MCF 10A (cell line): Measurements from ENCODE around the gene SLC2A1. TPM values are rescaled to one million over a fixed set of nuclear protein-coding genes. Genes with fewer than 3 reads are reported as not detected.

Experiments used
- BruUV-seq: library from RNA; stranded (reverse); fragments of 400-500 nt; replicated peaks from 2 replicates; lab custom pipeline; 2021; lab: Mats Ljungman, UMichigan
- CTCF ChIA-PET: fragments of 300-600 bp; sonication (Branson Sonifier 250); formaldehyde crosslinking; extraction: SDS; loops from one replicate; lab custom pipeline; 2021; ENCODE audit warnings: antibody characterized with exemption, inconsistent platforms; lab: Yijun Ruan, JAX
- POLR2A ChIA-PET: fragments of 300-600, 350-650 bp; sonication (Branson Sonifier 250); formaldehyde crosslinking; extraction: SDS; loops from one replicate; lab custom pipeline; 2020; ENCODE audit warnings: antibody characterized with exemption, inconsistent platforms; lab: Yijun Ruan, JAX
- DNase-seq: peaks from one replicate; pipeline ENCODE4 v3.0.0-alpha.2; 2018; ENCODE audit not compliant: unreplicated experiment
- H3K27ac Mint-ChIP-seq: one replicate; pipeline ENCODE4 v1.8.0; 2022; ENCODE audit warnings: mild to moderate bottlenecking, low read depth, mixed read lengths; ENCODE audit not compliant: unreplicated experiment
- H3K27me3 Mint-ChIP-seq: one replicate; pipeline ENCODE4 v1.8.0; 2022; ENCODE audit warnings: mixed read lengths; ENCODE audit not compliant: insufficient read depth, unreplicated experiment
- H3K36me3 Mint-ChIP-seq: one replicate; pipeline ENCODE4 v1.8.0; 2022; ENCODE audit warnings: mild to moderate bottlenecking, moderate library complexity, mixed read lengths; ENCODE audit not compliant: insufficient read depth, unreplicated experiment
- H3K4me1 Mint-ChIP-seq: one replicate; pipeline ENCODE4 v1.8.0; 2022; ENCODE audit warnings: mixed read lengths; ENCODE audit not compliant: insufficient read depth, unreplicated experiment
- H3K4me3 Mint-ChIP-seq: one replicate; pipeline ENCODE4 v1.8.0; 2022; ENCODE audit warnings: mild to moderate bottlenecking, moderate library complexity, mixed read lengths; ENCODE audit not compliant: unreplicated experiment
- H3K9me3 Mint-ChIP-seq: one replicate; pipeline ENCODE4 v1.8.0; 2022; ENCODE audit warnings: mixed read lengths; ENCODE audit not compliant: unreplicated experiment
- CTCF ChIP-seq: fragments of 200-600 bp; IDR thresholded peaks from one replicate; pipeline ENCODE4 v1.8.0; 2022; ENCODE audit warnings: antibody characterized with exemption, mild to moderate bottlenecking; ENCODE audit not compliant: unreplicated experiment
- intact Hi-C: fragments of 100-400 bp; cut with micrococcal nuclease; formaldehyde crosslinking; loops from 2 replicates; pipeline ENCODE4 v1.14.1; 2022
- total RNA-seq: library from RNA; stranded (reverse); gene quantifications from 2 replicates; pipeline ENCODE4 v1.2.3, GENCODE V29; 2022

SLC2A1 gene
- total RNA-seq, 1 experiment from 2014 or later = 87.5 TPM

- DNase-seq = no peak
- H3K9me3 Mint-ChIP-seq = no peaks in the 10 kb centered on the region
- intact Hi-C loops = no loop called here
- BruUV-seq = no TSS peak
- peaks cover 21% of the 10 kb centered on the region for H3K4me1 Mint-ChIP-seq
- H3K36me3 Mint-ChIP-seq = peaks cover 58% of the 10 kb centered on the region
- H3K4me3 Mint-ChIP-seq = no peak overlapping the region
- ChIA-PET POLR2A (interaction anchor here (0.6 to 1.9 kb wide), 6 partner anchors 16 to 93 kb away, joined by 3 to 6 read pairs (median 4); no protein-coding TSS in a partner anchor), CTCF (interaction anchor here (1.2 to 3.3 kb wide), 3 partner anchors 15 to 145 kb away, joined by 5 to 18 read pairs (median 6); no protein-coding TSS in a partner anchor)
- no peak overlapping the region for H3K27ac Mint-ChIP-seq
- no peak for TF ChIP-seq CTCF
- no peaks in the 10 kb centered on the region for H3K27me3 Mint-ChIP-seq
Observed at GRCh38 chr1:42927920-42928505, 30.7 kb downstream of the SLC2A1 start.

- no peak for DNase-seq
- ChIA-PET CTCF (interaction anchor here (1.0 to 3.3 kb wide), 3 partner anchors 9 to 146 kb away, joined by 4 to 18 read pairs (median 5); no protein-coding TSS in a partner anchor), POLR2A (interaction anchor here (0.8 to 1.9 kb wide), 5 partner anchors 16 to 94 kb away, joined by 3 to 6 read pairs (median 3); no protein-coding TSS in a partner anchor)
- Mint-ChIP-seq H3K9me3 (no peaks in the 10 kb centered on the region), H3K36me3 (peaks cover 58% of the 10 kb centered on the region), H3K27ac (no peak overlapping the region), H3K27me3 (no peaks in the 10 kb centered on the region), H3K4me3 (no peak overlapping the region), H3K4me1 (peaks cover 21% of the 10 kb centered on the region)
- TF ChIP-seq CTCF = no peak
- intact Hi-C loops = no loop called here
- no TSS peak for BruUV-seq
Observed at GRCh38 chr1:42927274-42927841, 31.3 kb downstream of the SLC2A1 start.

DNA sequence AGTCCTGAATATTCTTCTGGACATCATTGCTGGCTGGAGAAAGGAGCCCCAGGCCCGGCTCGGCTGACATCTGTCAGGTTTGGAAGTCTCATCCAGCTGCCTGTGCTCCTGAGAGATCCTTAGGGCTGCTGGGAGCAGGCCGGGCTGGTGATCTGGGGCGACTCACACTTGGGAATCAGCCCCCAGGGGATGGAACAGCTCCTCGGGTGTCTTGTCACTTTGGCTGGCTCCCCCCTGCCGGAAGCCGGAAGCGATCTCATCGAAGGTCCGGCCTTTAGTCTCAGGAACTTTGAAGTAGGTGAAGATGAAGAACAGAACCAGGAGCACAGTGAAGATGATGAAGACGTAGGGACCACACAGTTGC, 31.8 kb downstream of the SLC2A1 start:
- ChIA-PET CTCF (interaction anchor here (1.0 to 3.3 kb wide), 2 partner anchors 9 to 146 kb away, joined by 4 to 18 read pairs; no protein-coding TSS in a partner anchor), POLR2A (interaction anchor here (1.0 to 1.9 kb wide), 4 partner anchors 33 to 138 kb away, joined by 3 to 6 read pairs (median 4); no protein-coding TSS in a partner anchor)
- no peak for TF ChIP-seq CTCF
- Mint-ChIP-seq H3K36me3 (peaks cover 58% of the 10 kb centered on the region), H3K4me1 (peaks cover 18% of the 10 kb centered on the region), H3K4me3 (no peak overlapping the region), H3K9me3 (no peaks in the 10 kb centered on the region), H3K27me3 (no peaks in the 10 kb centered on the region), H3K27ac (no peak overlapping the region)
- no peak for DNase-seq
- BruUV-seq = no TSS peak
- intact Hi-C loops = no loop called here

DNA sequence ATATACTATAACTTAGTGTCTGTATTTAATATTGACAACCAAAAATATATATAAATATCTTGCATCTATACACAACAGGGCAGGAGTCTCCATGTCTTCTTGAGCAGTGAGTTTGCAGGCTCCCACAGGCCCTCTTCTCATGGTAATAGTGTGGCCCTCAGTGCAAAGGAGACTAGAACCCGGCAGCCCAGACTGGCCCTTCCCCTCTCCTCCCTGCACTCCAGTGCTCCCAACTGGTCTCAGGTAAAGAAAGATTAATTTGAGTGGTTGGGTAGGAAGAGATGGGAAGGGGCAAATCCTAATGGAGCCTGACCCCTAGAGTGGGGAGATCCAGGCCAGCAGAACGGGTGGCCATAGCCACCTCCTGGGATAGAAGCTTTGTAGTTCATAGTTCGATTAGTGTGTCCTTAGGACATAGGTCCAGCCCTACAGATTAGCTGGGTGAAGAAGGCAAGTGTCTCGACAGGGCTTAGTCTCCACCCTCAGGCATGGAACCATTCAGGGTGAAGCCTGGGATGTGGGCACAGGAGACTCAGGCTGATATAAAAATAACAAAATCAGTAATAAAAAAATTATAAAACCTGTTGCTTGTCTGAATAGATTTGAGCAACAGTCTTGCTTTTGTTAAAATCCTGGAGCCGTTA, 32.3 kb downstream of the SLC2A1 start:
- H3K27ac Mint-ChIP-seq = no peak overlapping the region
- no peak for TF ChIP-seq CTCF
- CTCF ChIA-PET = interaction anchor here (1.0 to 3.3 kb wide), 2 partner anchors 10 to 147 kb away, joined by 4 to 18 read pairs; no protein-coding TSS in a partner anchor
- H3K9me3 Mint-ChIP-seq = no peaks in the 10 kb centered on the region
- BruUV-seq = TSS peak; percentile 44
- intact Hi-C loops = no loop called here
- H3K27me3 Mint-ChIP-seq = no peaks in the 10 kb centered on the region
- POLR2A ChIA-PET = interaction anchor here (0.7 to 2.6 kb wide), 6 partner anchors 9 to 138 kb away, joined by 3 to 12 read pairs (median 3); no protein-coding TSS in a partner anchor
- H3K4me3 Mint-ChIP-seq = no peak overlapping the region
- DNase-seq = no peak
- peaks cover 56% of the 10 kb centered on the region for H3K36me3 Mint-ChIP-seq
- H3K4me1 Mint-ChIP-seq = peaks cover 18% of the 10 kb centered on the region
